ENCODE measurements around the gene GATA2. TPM values are rescaled to one million over a fixed set of nuclear protein-coding genes. Genes with fewer than 3 reads are reported as not detected.
A peak's percentile ranks its signal among the peaks of the same experiment; 100 is the strongest.

The GATA2 gene
- polyA plus RNA-seq, 3 donors, result 0.07 to 0.36 TPM; not detected in 1

DNA sequence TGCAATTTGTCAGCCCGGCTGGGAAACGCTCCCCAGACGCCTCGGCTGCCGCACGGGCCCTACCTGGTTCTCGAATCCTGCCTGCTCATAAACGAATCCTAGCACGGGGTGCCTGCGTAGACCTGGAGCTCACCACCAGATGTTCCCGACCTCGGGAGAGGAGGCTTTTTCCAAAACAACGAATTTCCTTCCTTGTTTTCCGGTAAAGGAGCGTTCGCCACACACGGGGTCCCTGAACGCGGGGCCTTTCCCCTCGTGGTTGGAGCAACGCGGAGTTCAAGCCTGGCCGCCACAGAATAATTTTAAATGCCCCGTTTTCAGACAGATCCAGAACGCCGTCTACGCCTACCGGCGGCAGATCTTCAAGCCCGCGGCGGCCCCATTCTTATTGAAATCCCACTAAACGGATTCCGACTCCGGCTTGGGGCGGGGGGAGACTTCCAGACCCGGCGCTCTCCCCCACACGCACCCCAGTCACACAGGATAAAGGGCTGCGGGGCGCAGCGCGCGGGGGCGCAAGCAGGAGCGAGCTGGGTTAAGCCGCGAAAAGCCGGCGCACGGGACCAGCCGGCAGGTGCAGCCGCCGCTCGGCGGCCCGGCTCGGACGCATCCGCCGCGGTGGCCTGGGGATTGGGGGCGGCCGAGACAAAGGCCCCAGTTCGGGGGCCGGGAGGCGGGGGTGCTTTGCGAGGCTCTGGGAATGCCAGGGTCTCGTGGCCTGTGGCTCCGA, 895 bp downstream of the GATA2 start:
- H3K4me1 Mint-ChIP-seq, result peaks cover 42% of the 10 kb centered on the region

DNA sequence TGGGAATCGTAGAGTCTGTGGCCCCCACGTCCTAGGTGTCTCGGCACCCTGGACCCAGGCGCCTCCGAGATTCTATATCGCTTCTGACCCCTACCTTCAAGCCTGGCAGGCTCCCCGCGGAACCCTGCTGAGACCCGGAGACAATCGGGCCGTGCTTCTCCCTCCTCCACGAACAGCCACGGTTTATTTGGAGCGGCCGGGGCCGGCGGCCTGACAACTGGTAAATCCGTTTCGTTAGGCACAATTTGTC, 1.4 kb downstream of the GATA2 start:
- WGBS (ENCODE audit: insufficient coverage), result under 1% methylated on average over 17 of the region's 19 CpGs
- no peak overlapping the region for H3K4me3 ChIP-seq (replicated peaks in 1 of 3; ENCODE audit: low read depth in 2 of 3, low read length in 3 of 3)
- H3K4me1 ChIP-seq (ENCODE audit: control insufficient read depth in 1 of 2, insufficient read depth in 2 of 2, low read length in 2 of 2), result peaks cover 48 to 59% of the 10 kb centered on the region in 2 donors

More for the DNA sequence above, 895 bp downstream of the GATA2 start:
- Mint-ChIP-seq H3K27me3 (ENCODE audit: low read depth in 3 of 3) (peaks cover 78 to 98% (median 94%) of the 10 kb centered on the region in 3 donors), H3K27ac (peak overlapping the region in 1 of 7 donors; percentile 40), H3K4me3 (peak overlapping the region; percentile 2 to 77), H3K36me3 (peaks cover 3 to 11% of the 10 kb centered on the region in 2 donors), H3K9me3 (peaks cover 0 to 46% (median 9%) of the 10 kb centered on the region in 7 donors)
- Histone ChIP-seq H3K4me3 (replicated peaks in 1 of 3; ENCODE audit: low read depth in 2 of 3, low read length in 3 of 3) (peak overlapping the region in 1 of 3 experiments; percentile 17), H3K79me2 (ENCODE audit: insufficient read depth, low read length) (no peaks in the 10 kb centered on the region), H3K4me1 (ENCODE audit: control insufficient read depth in 1 of 2, insufficient read depth in 2 of 2, low read length in 2 of 2) (peaks cover 45 to 55% of the 10 kb centered on the region in 2 donors), H3K27me3 (ENCODE audit: control insufficient read depth in 2 of 2, insufficient read depth in 2 of 2, low read length in 2 of 2) (peaks cover 61 to 96% of the 10 kb centered on the region in 2 donors), H2AFZ (ENCODE audit: insufficient read depth, low read depth, low read length, poor library complexity, severe bottlenecking) (no peak overlapping the region), H3K27ac (ENCODE audit: low read depth in 1 of 2, low read length in 2 of 2) (no peak overlapping the region), H4K20me1 (ENCODE audit: insufficient read depth, low read length) (no peaks in the 10 kb centered on the region), H3K36me3 (replicated peaks in 1 of 2; ENCODE audit: control insufficient read depth in 1 of 2, insufficient read depth in 2 of 2, low read length in 2 of 2) (no peaks in the 10 kb centered on the region), H3K9ac (ENCODE audit: insufficient read depth, low read length, poor library complexity, severe bottlenecking) (no peak overlapping the region), H3K4me2 (replicated peaks; ENCODE audit: extremely low read depth, low read length, poor library complexity, severe bottlenecking) (peak overlapping the region; percentile 39), H3K9me3 (replicated peaks in 1 of 2; ENCODE audit: control insufficient read depth in 1 of 2, insufficient read depth in 1 of 2, low read length in 2 of 2) (peaks cover 0 to 34% of the 10 kb centered on the region in 2 donors)
- intact Hi-C loops (cut with micrococcal nuclease), result loop anchor here (2.0 to 10.0 kb wide), 4 partner anchors 60 to 397 kb away; no protein-coding TSS in a partner anchor
- DNase-seq, result no peak
- 1% methylated on average over 64 of the region's 70 CpGs for WGBS (ENCODE audit: insufficient coverage)
- TF ChIP-seq, protein P1, sequence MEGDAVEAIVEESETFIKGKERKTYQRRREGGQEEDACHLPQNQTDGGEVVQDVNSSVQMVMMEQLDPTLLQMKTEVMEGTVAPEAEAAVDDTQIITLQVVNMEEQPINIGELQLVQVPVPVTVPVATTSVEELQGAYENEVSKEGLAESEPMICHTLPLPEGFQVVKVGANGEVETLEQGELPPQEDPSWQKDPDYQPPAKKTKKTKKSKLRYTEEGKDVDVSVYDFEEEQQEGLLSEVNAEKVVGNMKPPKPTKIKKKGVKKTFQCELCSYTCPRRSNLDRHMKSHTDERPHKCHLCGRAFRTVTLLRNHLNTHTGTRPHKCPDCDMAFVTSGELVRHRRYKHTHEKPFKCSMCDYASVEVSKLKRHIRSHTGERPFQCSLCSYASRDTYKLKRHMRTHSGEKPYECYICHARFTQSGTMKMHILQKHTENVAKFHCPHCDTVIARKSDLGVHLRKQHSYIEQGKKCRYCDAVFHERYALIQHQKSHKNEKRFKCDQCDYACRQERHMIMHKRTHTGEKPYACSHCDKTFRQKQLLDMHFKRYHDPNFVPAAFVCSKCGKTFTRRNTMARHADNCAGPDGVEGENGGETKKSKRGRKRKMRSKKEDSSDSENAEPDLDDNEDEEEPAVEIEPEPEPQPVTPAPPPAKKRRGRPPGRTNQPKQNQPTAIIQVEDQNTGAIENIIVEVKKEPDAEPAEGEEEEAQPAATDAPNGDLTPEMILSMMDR (IDR thresholded peaks at IDR 0.05), result no peak

More for the DNA sequence above, 1.4 kb downstream of the GATA2 start:
- Mint-ChIP-seq H3K4me3 (peak overlapping the region in 1 of 2 donors; percentile 77), H3K27me3 (ENCODE audit: low read depth in 3 of 3) (peaks cover 78 to 98% (median 94%) of the 10 kb centered on the region in 3 donors), H3K27ac (no peak overlapping the region), H3K4me1 (peaks cover 45% of the 10 kb centered on the region), H3K9me3 (peaks cover 0 to 46% (median 10%) of the 10 kb centered on the region in 7 donors), H3K36me3 (peaks cover 4 to 11% of the 10 kb centered on the region in 2 donors)
- Histone ChIP-seq H3K9me3 (replicated peaks in 1 of 2; ENCODE audit: control insufficient read depth in 1 of 2, insufficient read depth in 1 of 2, low read length in 2 of 2) (peaks cover 0 to 35% of the 10 kb centered on the region in 2 donors), H3K27ac (ENCODE audit: low read depth in 1 of 2, low read length in 2 of 2) (no peak overlapping the region), H3K36me3 (replicated peaks in 1 of 2; ENCODE audit: control insufficient read depth in 1 of 2, insufficient read depth in 2 of 2, low read length in 2 of 2) (no peaks in the 10 kb centered on the region), H3K4me2 (replicated peaks; ENCODE audit: extremely low read depth, low read length, poor library complexity, severe bottlenecking) (no peak overlapping the region), H2AFZ (ENCODE audit: insufficient read depth, low read depth, low read length, poor library complexity, severe bottlenecking) (no peak overlapping the region), H3K9ac (ENCODE audit: insufficient read depth, low read length, poor library complexity, severe bottlenecking) (no peak overlapping the region), H4K20me1 (ENCODE audit: insufficient read depth, low read length) (no peaks in the 10 kb centered on the region), H3K27me3 (ENCODE audit: control insufficient read depth in 2 of 2, insufficient read depth in 2 of 2, low read length in 2 of 2) (peaks cover 62 to 96% of the 10 kb centered on the region in 2 donors), H3K79me2 (ENCODE audit: insufficient read depth, low read length) (no peaks in the 10 kb centered on the region)
- DNase-seq, result no peak
- TF ChIP-seq, protein P1 (IDR thresholded peaks at IDR 0.05), result no peak
- intact Hi-C loops (cut with micrococcal nuclease), result loop anchor here (2.0 to 10.0 kb wide), 4 partner anchors 59 to 397 kb away; no protein-coding TSS in a partner anchor

Data from CD14-positive monocyte (primary cell).